Aorta (tissue), 5 donors: ENCODE results near the gene CALCOCO1. TPM values are rescaled to one million over a fixed set of nuclear protein-coding genes. Genes with fewer than 3 reads are reported as not detected.

ENCODE experiments used
- ATAC-seq: fragments of 200-7000 bp; cut with Tn5 transposase; one replicate; pipeline ENCODE4 v1.9.1; 2022; ENCODE audit warnings: moderate library complexity; ENCODE audit not compliant: low FRiP score
- DNase-seq, 2 donors: peaks; one replicate each; pipeline ENCODE4 v3.0.0-alpha.2; 2020
- H3K27ac ChIP-seq, 2 donors: one replicate each; pipeline ENCODE4 v1.5.1; 2013; ENCODE audit warnings: low read length in 2 of 2, mild to moderate bottlenecking in 2 of 2, moderate library complexity in 2 of 2, control low read depth in 1 of 2, inconsistent platforms in 1 of 2, low read depth in 1 of 2
- H3K27me3 ChIP-seq, 2 donors: one replicate each; pipeline ENCODE4 v1.6.1; 2013; ENCODE audit warnings: control low read depth in 1 of 2, low read length in 1 of 2, mild to moderate bottlenecking in 1 of 2, moderate library complexity in 1 of 2; ENCODE audit not compliant: insufficient read depth in 2 of 2, control insufficient read depth in 1 of 2
- H3K36me3 ChIP-seq, 2 donors: one replicate each; pipeline ENCODE4 v1.6.1; 2013; ENCODE audit warnings: control low read depth in 1 of 2, low read length in 1 of 2, mild to moderate bottlenecking in 1 of 2; ENCODE audit not compliant: insufficient read depth in 2 of 2, control insufficient read depth in 1 of 2
- H3K4me1 ChIP-seq, 2 donors: one replicate each; pipeline ENCODE4 v1.6.1; 2013; ENCODE audit warnings: low read length in 2 of 2, control low read depth in 1 of 2, mild to moderate bottlenecking in 1 of 2, moderate library complexity in 1 of 2; ENCODE audit not compliant: insufficient read depth in 2 of 2, control insufficient read depth in 1 of 2
- H3K4me3 ChIP-seq, 2 donors: one replicate each; pipeline ENCODE4 v1.5.1; 2013; ENCODE audit warnings: low read length in 2 of 2, control low read depth in 1 of 2, mild to moderate bottlenecking in 1 of 2
- H3K9me3 ChIP-seq: one replicate; pipeline ENCODE4 v1.6.1; 2013; ENCODE audit warnings: mild to moderate bottlenecking, low read length; ENCODE audit not compliant: control insufficient read depth
- WGBS, 2 donors: extraction: QIAGEN DNeasy Blood & Tissue Kit; methylation state at CpG; one replicate each; pipeline ENCODE4 v1.1.7; 2013; 5-methylcytosine and 5-hydroxymethylcytosine counted together
- intact Hi-C, 2 donors: fragments of 100-400 bp; cut with DNase I; formaldehyde crosslinking; loops; one replicate each; pipeline versions ENCODE4 v1.14.2 to v1.15.0; 2022
- polyA plus RNA-seq, 2 donors: library from polyadenylated mRNA; stranded (reverse); fragments of 200-250 nt; gene quantifications; one replicate each; pipeline ENCODE4 v1.2.3, GENCODE V29; 2013
- total RNA-seq, 2 donors: library from RNA; stranded (reverse); fragmentation: NEBNext Ultra II Directional; extraction: Animal tissue kit (Norgen Biotek cat#: 25700); gene quantifications; one replicate each; pipeline ENCODE4 v1.2.1, GENCODE V29; 2021
- donor health status: healthy with polysubstance abuse.
- donor health status: Bipolar disorder and iron deficiency.
- donor health status: DM: no; HTN: no; CAD: no.
- donor health status: DM: no; HTN: no; CAD: no.
- donor health status: DM: yes; HTN: yes; CAD: no.

The CALCOCO1 gene
- total and polyA plus RNA-seq, 4 donors = 88.5 to 299 (median 250) TPM

DNA sequence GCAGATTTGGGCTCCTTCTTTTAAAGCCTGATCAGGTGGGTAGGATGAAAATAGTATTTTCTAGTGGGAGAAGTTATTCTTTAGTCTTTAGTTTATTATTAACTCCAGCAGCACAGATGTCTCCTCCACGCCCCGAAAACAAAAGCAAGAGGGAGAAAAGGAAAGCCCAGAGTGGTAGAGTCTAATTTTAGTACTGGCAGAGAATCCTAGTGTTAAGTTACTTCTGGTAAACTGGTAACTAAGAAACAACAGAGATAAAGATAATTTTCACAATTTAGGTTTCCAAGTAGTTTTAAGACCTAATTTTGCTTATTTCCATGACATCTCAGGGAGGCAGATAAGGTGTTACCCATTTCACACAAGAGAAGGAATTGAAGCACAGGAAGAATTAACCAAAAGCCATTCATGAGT, 67.7 kb downstream of the CALCOCO1 start:
- whole genome bisulfite sequencing, 2 donors = 3 to 4% methylated on average over 2 of the region's 2 CpGs
- Histone ChIP-seq H3K27ac (peak overlapping the region; percentile 92 to 99), H3K27me3 (no peaks in the 10 kb centered on the region), H3K4me1 (peaks cover 2 to 3% of the 10 kb centered on the region in 2 donors), H3K4me3 (peak overlapping the region in 1 of 2 donors; percentile 36), H3K36me3 (peaks cover 0 to under 1% of the 10 kb centered on the region in 2 donors), H3K9me3 (no peaks in the 10 kb centered on the region)
- no peak for DNase-seq
- intact Hi-C loops = loop anchor here in 1 of 2 donors (5.0 kb wide), 1 partner anchor 97 kb away; no protein-coding TSS in a partner anchor
- peak; percentile 60 for ATAC-seq

DNA sequence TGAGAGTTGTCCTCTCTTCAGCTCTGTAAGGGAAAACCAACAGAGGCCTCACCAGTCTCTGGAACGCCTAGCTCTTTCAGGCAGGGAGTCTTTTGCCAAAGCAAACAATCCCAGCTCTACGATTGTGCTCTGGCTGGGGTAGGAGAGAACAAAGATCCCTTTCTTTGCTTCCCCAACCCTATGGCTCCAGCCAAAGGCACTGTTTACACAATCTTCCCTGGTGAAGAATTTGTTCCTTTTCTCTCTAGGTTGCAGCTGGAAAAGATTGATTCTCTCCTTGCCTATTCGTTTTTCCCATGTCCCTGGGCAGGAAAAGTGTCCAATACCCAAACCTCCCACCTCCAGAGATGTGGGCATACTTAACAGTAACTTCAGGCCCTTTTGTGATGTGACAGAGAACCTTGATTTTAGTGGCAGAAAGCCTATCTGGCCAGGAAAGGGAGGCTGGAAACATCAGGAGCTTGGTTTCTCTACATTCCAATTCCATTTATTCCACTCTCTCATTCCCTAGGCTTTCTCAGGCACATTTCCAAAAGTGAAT, 68.2 kb downstream of the CALCOCO1 start:
- H3K4me1 ChIP-seq = peaks cover 2 to 3% of the 10 kb centered on the region in 2 donors
- no peaks in the 10 kb centered on the region for H3K27me3 ChIP-seq
- intact Hi-C loops = loop anchor here in 1 of 2 donors (5.0 kb wide), 1 partner anchor 97 kb away; no protein-coding TSS in a partner anchor
- peak in 1 of 2 donors; percentile 63 for DNase-seq
- H3K9me3 ChIP-seq = no peaks in the 10 kb centered on the region
- WGBS, 2 donors = 3 to 4% methylated on average over 3 of the region's 3 CpGs
- peak; percentile 94 for ATAC-seq
- H3K27ac ChIP-seq = peak overlapping the region; percentile 99 to 100
- H3K36me3 ChIP-seq = no peaks in the 10 kb centered on the region
- H3K4me3 ChIP-seq = no peak overlapping the region

Other genes with a start within 250 kb of the CALCOCO1 start
- gene MAP3K12, start 228.0 kb downstream of the CALCOCO1 start, total RNA-seq = 10 to 100 TPM; 21.2 to 44.5 TPM
- gene MAP3K12, start 228.0 kb downstream of the CALCOCO1 start, polyA plus RNA-seq = 10 to 100 TPM in 1 of 2 donors, 1 to 10 TPM in 1; 3.6 to 68.4 TPM
- 10 to 100 TPM; 11.5 to 22.5 TPM for gene TARBP2, start 226.2 kb downstream of the CALCOCO1 start, total RNA-seq
- 10 to 100 TPM in 1 of 2 donors, 1 to 10 TPM in 1; 8.8 to 36.3 TPM for gene TARBP2, start 226.2 kb downstream of the CALCOCO1 start, polyA plus RNA-seq
- gene NPFF, start 220.0 kb downstream of the CALCOCO1 start, total RNA-seq = not detected
- gene NPFF, start 220.0 kb downstream of the CALCOCO1 start, polyA plus RNA-seq = 10 to 100 TPM in 1 of 2 donors, 1 to 10 TPM in 1; 5.1 to 14.4 TPM
- 10 to 100 TPM; 68.4 to 73.5 TPM for gene ATF7, start 101.1 kb downstream of the CALCOCO1 start, total RNA-seq
- 10 to 100 TPM; 25.7 to 29.5 TPM for gene ATF7, start 101.1 kb downstream of the CALCOCO1 start, polyA plus RNA-seq
- 100 to 1,000 TPM; 152 to 183 TPM for gene ATP5MC2, start 51.4 kb downstream of the CALCOCO1 start, total RNA-seq
- 100 to 1,000 TPM; 389 to 390 TPM for gene ATP5MC2, start 51.4 kb downstream of the CALCOCO1 start, polyA plus RNA-seq
- not detected for gene CISTR, start 24.5 kb upstream of the CALCOCO1 start, total RNA-seq
- gene CISTR, start 24.5 kb upstream of the CALCOCO1 start, polyA plus RNA-seq = not detected
- gene HOXC13, start 211.4 kb upstream of the CALCOCO1 start, total RNA-seq = under 1 TPM in 1 of 2 donors, not detected in 1; 0.32 TPM
- not detected for gene HOXC13, start 211.4 kb upstream of the CALCOCO1 start, polyA plus RNA-seq
- under 1 TPM in 1 of 2 donors, not detected in 1; 0.45 TPM for gene HOXC12, start 227.5 kb upstream of the CALCOCO1 start, total RNA-seq
- not detected for gene HOXC12, start 227.5 kb upstream of the CALCOCO1 start, polyA plus RNA-seq
- gene HOXC11, start 245.7 kb upstream of the CALCOCO1 start, total RNA-seq = 1 to 10 TPM in 1 of 2 donors, not detected in 1; 4.1 TPM
- under 1 TPM in 1 of 2 donors, not detected in 1; 0.38 TPM for gene HOXC11, start 245.7 kb upstream of the CALCOCO1 start, polyA plus RNA-seq
- gene HOTAIR, start 247.5 kb upstream of the CALCOCO1 start, total RNA-seq = 1 to 10 TPM in 1 of 2 donors, not detected in 1; 9.7 TPM
- not detected for gene HOTAIR, start 247.5 kb upstream of the CALCOCO1 start, polyA plus RNA-seq